Measurements from ENCODE around the gene TBXAS1. TPM values are rescaled to one million over a fixed set of nuclear protein-coding genes. Genes with fewer than 3 reads are reported as not detected.

The TBXAS1 gene
- total RNA-seq, 1 donor from 2014 or later, result 1.3 TPM

GRCh38 chr7:139895141-139895829, 66.2 kb downstream of the TBXAS1 start:
- TF ChIP-seq CTCF (IDR thresholded peaks at IDR 0.05; ENCODE audit: unreplicated experiment), result no peak
- Mint-ChIP-seq H3K4me3 (ENCODE audit: unreplicated experiment) (no peak overlapping the region), H3K27ac (ENCODE audit: unreplicated experiment) (peak overlapping the region; percentile 4), H3K4me1 (ENCODE audit: unreplicated experiment) (peaks cover 10% of the 10 kb centered on the region), H3K36me3 (ENCODE audit: low read depth, unreplicated experiment) (peaks cover 5% of the 10 kb centered on the region), H3K27me3 (ENCODE audit: unreplicated experiment) (peaks cover 2% of the 10 kb centered on the region), H3K9me3 (ENCODE audit: unreplicated experiment) (no peaks in the 10 kb centered on the region)
- DNase-seq (ENCODE audit: low spot score), result no peak

GRCh38 chr7:139896288-139896687, 67.2 kb downstream of the TBXAS1 start:
- DNase-seq (ENCODE audit: low spot score), result no peak
- TF ChIP-seq CTCF (IDR thresholded peaks at IDR 0.05; ENCODE audit: unreplicated experiment), result no peak
- Mint-ChIP-seq H3K4me1 (ENCODE audit: unreplicated experiment) (peaks cover 10% of the 10 kb centered on the region), H3K27me3 (ENCODE audit: unreplicated experiment) (peaks cover 2% of the 10 kb centered on the region), H3K27ac (ENCODE audit: unreplicated experiment) (no peak overlapping the region), H3K36me3 (ENCODE audit: low read depth, unreplicated experiment) (peaks cover 5% of the 10 kb centered on the region), H3K4me3 (ENCODE audit: unreplicated experiment) (no peak overlapping the region), H3K9me3 (ENCODE audit: unreplicated experiment) (no peaks in the 10 kb centered on the region)

- Mint-ChIP-seq H3K4me1 (ENCODE audit: unreplicated experiment) (peaks cover 10% of the 10 kb centered on the region), H3K4me3 (ENCODE audit: unreplicated experiment) (no peak overlapping the region)
Measured at GRCh38 chr7:139896831-139897230, 67.8 kb downstream of the TBXAS1 start.

GRCh38 chr7:139897422-139898090, 68.5 kb downstream of the TBXAS1 start:
- no peak for TF ChIP-seq CTCF (IDR thresholded peaks at IDR 0.05; ENCODE audit: unreplicated experiment)

More at GRCh38 chr7:139896831-139897230, 67.8 kb downstream of the TBXAS1 start:
- H3K36me3 Mint-ChIP-seq (ENCODE audit: low read depth, unreplicated experiment), result peaks cover 5% of the 10 kb centered on the region
- peaks cover 2% of the 10 kb centered on the region for H3K27me3 Mint-ChIP-seq (ENCODE audit: unreplicated experiment)
- H3K27ac Mint-ChIP-seq (ENCODE audit: unreplicated experiment), result no peak overlapping the region
- H3K9me3 Mint-ChIP-seq (ENCODE audit: unreplicated experiment), result no peaks in the 10 kb centered on the region
- TF ChIP-seq CTCF (IDR thresholded peaks at IDR 0.05; ENCODE audit: unreplicated experiment), result no peak
- no peak for DNase-seq (ENCODE audit: low spot score)

GRCh38 chr7:139898483-139898882, 69.4 kb downstream of the TBXAS1 start:
- TF ChIP-seq CTCF (IDR thresholded peaks at IDR 0.05; ENCODE audit: unreplicated experiment), result no peak
- Mint-ChIP-seq H3K27ac (ENCODE audit: unreplicated experiment) (no peak overlapping the region), H3K4me3 (ENCODE audit: unreplicated experiment) (no peak overlapping the region), H3K36me3 (ENCODE audit: low read depth, unreplicated experiment) (peaks cover 5% of the 10 kb centered on the region), H3K9me3 (ENCODE audit: unreplicated experiment) (no peaks in the 10 kb centered on the region), H3K4me1 (ENCODE audit: unreplicated experiment) (peaks cover 10% of the 10 kb centered on the region), H3K27me3 (ENCODE audit: unreplicated experiment) (peaks cover 2% of the 10 kb centered on the region)
- no peak for DNase-seq (ENCODE audit: low spot score)

More at GRCh38 chr7:139897422-139898090, 68.5 kb downstream of the TBXAS1 start:
- H3K36me3 Mint-ChIP-seq (ENCODE audit: low read depth, unreplicated experiment), result peaks cover 5% of the 10 kb centered on the region
- peaks cover 2% of the 10 kb centered on the region for H3K27me3 Mint-ChIP-seq (ENCODE audit: unreplicated experiment)
- DNase-seq (ENCODE audit: low spot score), result no peak
- H3K4me3 Mint-ChIP-seq (ENCODE audit: unreplicated experiment), result no peak overlapping the region
- no peak overlapping the region for H3K27ac Mint-ChIP-seq (ENCODE audit: unreplicated experiment)
- no peaks in the 10 kb centered on the region for H3K9me3 Mint-ChIP-seq (ENCODE audit: unreplicated experiment)
- H3K4me1 Mint-ChIP-seq (ENCODE audit: unreplicated experiment), result peaks cover 10% of the 10 kb centered on the region
